Astrocyte (in vitro differentiated cells and primary cell): ENCODE data around the gene FAM227B. TPM values are rescaled to one million over a fixed set of nuclear protein-coding genes. Genes with fewer than 3 reads are reported as not detected.

Source experiments
- DNase-seq: peaks from one replicate; pipeline ENCODE4 v3.0.0-alpha.2; 2010; ENCODE audit warnings: low read depth
- FAIRE-seq: peaks from 2 replicates; lab custom pipeline; 2011; peaks lifted over from hg19 to GRCh38; lab: Jason Lieb, UNC
- H2AFZ ChIP-seq: 2 replicates; pipeline ENCODE4 v1.6.0; 2012; ENCODE audit warnings: low read depth, low read length, inconsistent platforms
- H3K27ac ChIP-seq: 2 replicates; pipeline ENCODE4 v1.5.1; 2011; ENCODE audit warnings: low read depth, low read length, inconsistent platforms
- H3K27me3 ChIP-seq: 2 replicates; pipeline ENCODE4 v1.6.0; 2011; ENCODE audit warnings: low read length, inconsistent platforms; ENCODE audit not compliant: insufficient read depth
- H3K36me3 ChIP-seq: 2 replicates; pipeline ENCODE4 v1.5.1; 2011; ENCODE audit warnings: low read length, inconsistent platforms; ENCODE audit not compliant: insufficient read depth
- H3K4me1 ChIP-seq: 2 replicates; pipeline ENCODE4 v1.5.1; 2011; ENCODE audit warnings: low read length, inconsistent platforms; ENCODE audit not compliant: insufficient read depth
- H3K4me2 ChIP-seq: 2 replicates; pipeline ENCODE4 v1.6.0; 2012; ENCODE audit warnings: low read length, inconsistent platforms
- H3K4me3 ChIP-seq: 2 replicates; pipeline ENCODE4 v1.5.1; 2011; ENCODE audit warnings: low read depth, mild to moderate bottlenecking, low read length, inconsistent platforms; ENCODE audit not compliant: insufficient read depth
- H3K79me2 ChIP-seq: 2 replicates; pipeline ENCODE4 v1.6.0; 2012; ENCODE audit warnings: mild to moderate bottlenecking, low read length, inconsistent platforms; ENCODE audit not compliant: insufficient read depth
- H3K9ac ChIP-seq: 2 replicates; pipeline ENCODE4 v1.6.0; 2012; ENCODE audit warnings: mild to moderate bottlenecking, low read length, inconsistent platforms
- H3K9me3 ChIP-seq: 2 replicates; pipeline ENCODE4 v1.5.1; 2012; ENCODE audit warnings: low read depth, mild to moderate bottlenecking, low read length, inconsistent platforms; ENCODE audit not compliant: insufficient read depth
- H4K20me1 ChIP-seq: 2 replicates; pipeline ENCODE4 v1.6.0; 2012; ENCODE audit warnings: low read length, inconsistent platforms; ENCODE audit not compliant: insufficient read depth
- H3K27ac Mint-ChIP-seq: one replicate; pipeline ENCODE4 v1.8.0; 2021; ENCODE audit warnings: mild to moderate bottlenecking, mixed read lengths; ENCODE audit not compliant: unreplicated experiment
- H3K27me3 Mint-ChIP-seq: one replicate; pipeline ENCODE4 v1.8.0; 2021; ENCODE audit warnings: low read depth, mixed read lengths; ENCODE audit not compliant: unreplicated experiment
- H3K36me3 Mint-ChIP-seq: one replicate; pipeline ENCODE4 v1.8.0; 2021; ENCODE audit warnings: low read depth, mixed read lengths; ENCODE audit not compliant: unreplicated experiment
- H3K4me1 Mint-ChIP-seq: one replicate; pipeline ENCODE4 v1.8.0; 2021; ENCODE audit warnings: low read depth, mixed read lengths; ENCODE audit not compliant: unreplicated experiment
- H3K4me3 Mint-ChIP-seq: one replicate; pipeline ENCODE4 v1.8.0; 2021; ENCODE audit warnings: mild to moderate bottlenecking, moderate library complexity, mixed read lengths; ENCODE audit not compliant: unreplicated experiment
- H3K9me3 Mint-ChIP-seq: one replicate; pipeline ENCODE4 v1.8.0; 2021; ENCODE audit warnings: mild to moderate bottlenecking, mixed read lengths; ENCODE audit not compliant: unreplicated experiment
- EZH2 ChIP-seq: IDR thresholded peaks from 2 replicates; pipeline ENCODE4 v1.6.1; 2012; ENCODE audit warnings: mild to moderate bottlenecking, low read length, inconsistent platforms; ENCODE audit not compliant: insufficient read depth
- total RNA-seq: library from RNA; stranded (reverse); gene quantifications from 2 replicates; pipeline ENCODE4 v1.2.1, GENCODE V29; 2021
- TF ChIP-seq, protein P1 (sequence below): IDR thresholded peaks from 2 replicates; pipeline ENCODE4 v1.5.1; 2011; ENCODE audit warnings: low read depth, mild to moderate bottlenecking, inconsistent platforms, low read length, moderate library complexity; ENCODE audit not compliant: insufficient read depth

FAM227B gene
- total RNA-seq, 1 donor from 2014 or later = 5.7 TPM

DNA sequence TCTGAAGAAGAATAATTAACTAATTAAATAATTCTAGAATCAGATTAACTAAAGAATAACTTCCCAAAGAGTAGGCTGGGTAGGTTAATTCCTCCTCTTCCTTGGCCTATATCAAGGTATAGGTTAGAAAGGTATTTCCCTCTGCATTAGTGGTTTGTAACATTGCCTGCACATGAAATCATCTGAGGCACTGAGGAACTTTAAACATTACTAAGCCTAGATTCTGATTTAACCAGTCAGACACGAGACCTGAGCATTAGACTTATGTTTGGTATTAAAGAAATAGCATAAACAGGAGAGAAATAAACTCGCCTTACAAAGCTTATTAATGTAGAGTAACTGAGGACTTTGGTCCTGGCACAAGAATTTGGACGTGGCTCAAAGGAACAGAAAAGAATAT is 113.4 kb downstream of the FAM227B start:
- Histone ChIP-seq H3K9ac (no peak overlapping the region), H2AFZ (no peak overlapping the region), H3K4me2 (no peak overlapping the region), H3K9me3 (no peaks in the 10 kb centered on the region), H3K36me3 (no peaks in the 10 kb centered on the region), H3K27me3 (no peaks in the 10 kb centered on the region), H3K27ac (no peak overlapping the region), H4K20me1 (no peaks in the 10 kb centered on the region), H3K4me3 (no peak overlapping the region), H3K79me2 (no peaks in the 10 kb centered on the region), H3K4me1 (no peaks in the 10 kb centered on the region)
- Mint-ChIP-seq H3K27ac (peak overlapping the region; percentile 95), H3K9me3 (peaks cover 11% of the 10 kb centered on the region), H3K27me3 (no peaks in the 10 kb centered on the region), H3K4me1 (peaks cover 10% of the 10 kb centered on the region), H3K4me3 (no peak overlapping the region), H3K36me3 (no peaks in the 10 kb centered on the region)
- FAIRE-seq (no peak), DNase-seq (no peak)
- TF ChIP-seq, protein P1, sequence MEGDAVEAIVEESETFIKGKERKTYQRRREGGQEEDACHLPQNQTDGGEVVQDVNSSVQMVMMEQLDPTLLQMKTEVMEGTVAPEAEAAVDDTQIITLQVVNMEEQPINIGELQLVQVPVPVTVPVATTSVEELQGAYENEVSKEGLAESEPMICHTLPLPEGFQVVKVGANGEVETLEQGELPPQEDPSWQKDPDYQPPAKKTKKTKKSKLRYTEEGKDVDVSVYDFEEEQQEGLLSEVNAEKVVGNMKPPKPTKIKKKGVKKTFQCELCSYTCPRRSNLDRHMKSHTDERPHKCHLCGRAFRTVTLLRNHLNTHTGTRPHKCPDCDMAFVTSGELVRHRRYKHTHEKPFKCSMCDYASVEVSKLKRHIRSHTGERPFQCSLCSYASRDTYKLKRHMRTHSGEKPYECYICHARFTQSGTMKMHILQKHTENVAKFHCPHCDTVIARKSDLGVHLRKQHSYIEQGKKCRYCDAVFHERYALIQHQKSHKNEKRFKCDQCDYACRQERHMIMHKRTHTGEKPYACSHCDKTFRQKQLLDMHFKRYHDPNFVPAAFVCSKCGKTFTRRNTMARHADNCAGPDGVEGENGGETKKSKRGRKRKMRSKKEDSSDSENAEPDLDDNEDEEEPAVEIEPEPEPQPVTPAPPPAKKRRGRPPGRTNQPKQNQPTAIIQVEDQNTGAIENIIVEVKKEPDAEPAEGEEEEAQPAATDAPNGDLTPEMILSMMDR = no peak
- TF ChIP-seq EZH2 = no peak

- no peaks in the 10 kb centered on the region for H4K20me1 ChIP-seq
- H3K9ac ChIP-seq = no peak overlapping the region
- FAIRE-seq (no peak), DNase-seq (no peak)
- no peaks in the 10 kb centered on the region for H3K4me1 ChIP-seq
- no peaks in the 10 kb centered on the region for H3K9me3 ChIP-seq
- H3K27ac ChIP-seq = no peak overlapping the region
- no peaks in the 10 kb centered on the region for H3K79me2 ChIP-seq
- Mint-ChIP-seq H3K27me3 (no peaks in the 10 kb centered on the region), H3K36me3 (no peaks in the 10 kb centered on the region), H3K27ac (peak overlapping the region; percentile 95), H3K4me3 (no peak overlapping the region), H3K9me3 (peaks cover 12% of the 10 kb centered on the region), H3K4me1 (peaks cover 10% of the 10 kb centered on the region)
- no peaks in the 10 kb centered on the region for H3K36me3 ChIP-seq
- no peaks in the 10 kb centered on the region for H3K27me3 ChIP-seq
- no peak overlapping the region for H2AFZ ChIP-seq
- no peak overlapping the region for H3K4me2 ChIP-seq
- TF ChIP-seq, protein P1 = no peak
- no peak for TF ChIP-seq EZH2
- H3K4me3 ChIP-seq = no peak overlapping the region
These were observed 114.3 kb downstream of the FAM227B start for GRCh38 chr15:49506341-49506740.

- H3K4me1 Mint-ChIP-seq = peaks cover under 1% of the 10 kb centered on the region
- H4K20me1 ChIP-seq = no peaks in the 10 kb centered on the region
- TF ChIP-seq, protein P1 = no peak
- no peak for TF ChIP-seq EZH2
- H2AFZ ChIP-seq = no peak overlapping the region
- no peak overlapping the region for H3K27ac ChIP-seq
- no peak overlapping the region for H3K4me3 ChIP-seq
- H3K27me3 ChIP-seq = no peaks in the 10 kb centered on the region
- no peak overlapping the region for H3K4me3 Mint-ChIP-seq
- no peak overlapping the region for H3K9ac ChIP-seq
- no peaks in the 10 kb centered on the region for H3K36me3 Mint-ChIP-seq
- H3K36me3 ChIP-seq = no peaks in the 10 kb centered on the region
- H3K9me3 ChIP-seq = no peaks in the 10 kb centered on the region
- FAIRE-seq (no peak), DNase-seq (no peak)
- no peaks in the 10 kb centered on the region for H3K27me3 Mint-ChIP-seq
- H3K4me2 ChIP-seq = no peak overlapping the region
- peaks cover 16% of the 10 kb centered on the region for H3K9me3 Mint-ChIP-seq
- H3K4me1 ChIP-seq = no peaks in the 10 kb centered on the region
- H3K79me2 ChIP-seq = no peaks in the 10 kb centered on the region
- H3K27ac Mint-ChIP-seq = no peak overlapping the region
These were observed 119.0 kb downstream of the FAM227B start for GRCh38 chr15:49501586-49501985.
